CD4-positive, alpha-beta memory T cell (primary cell): Measurements from ENCODE around the gene KIRREL3. TPM values are rescaled to one million over a fixed set of nuclear protein-coding genes. Genes with fewer than 3 reads are reported as not detected.

Source experiments
- CTCF ChIA-PET: fragments of 350-600 bp; sonication (Branson Sonifier 250); formaldehyde crosslinking; loops from one replicate; lab custom pipeline; 2021; ENCODE audit warnings: inconsistent platforms; ENCODE audit not compliant: partially characterized antibody; lab: Charles Lee
- POLR2A ChIA-PET: fragments of 350-600 bp; sonication (Branson Sonifier 250); formaldehyde crosslinking; loops from one replicate; lab custom pipeline; 2021; ENCODE audit not compliant: partially characterized antibody; lab: Charles Lee
- DNase-seq, 5 donors: peaks; one replicate each; pipeline versions ENCODE4 v3.0.0 to v3.0.0-alpha.2; 2020 to 2022; ENCODE audit warnings: mixed read lengths in 1 of 5
- H3K27ac ChIP-seq: one replicate; pipeline ENCODE4 v1.7.0; 2013; ENCODE audit warnings: low read depth, low read length
- H3K27me3 ChIP-seq: 2 replicates; pipeline ENCODE4 v1.7.0; 2013; ENCODE audit warnings: mild to moderate bottlenecking, low read length, moderate library complexity; ENCODE audit not compliant: insufficient read depth
- H3K36me3 ChIP-seq: 2 replicates; pipeline ENCODE4 v1.7.0; 2013; ENCODE audit warnings: mild to moderate bottlenecking, low read length, moderate library complexity; ENCODE audit not compliant: insufficient read depth
- H3K4me1 ChIP-seq: 2 replicates; pipeline ENCODE4 v1.7.0; 2013; ENCODE audit warnings: mild to moderate bottlenecking, low read length, moderate library complexity; ENCODE audit not compliant: insufficient read depth
- H3K4me3 ChIP-seq, 2 donors: one replicate each; pipeline ENCODE4 v1.7.0; 2013; ENCODE audit warnings: low read length in 2 of 2, mild to moderate bottlenecking in 1 of 2
- H3K9me3 ChIP-seq, 2 donors: one replicate each; pipeline ENCODE4 v1.7.0; 2013; ENCODE audit warnings: low read length in 2 of 2, control low read depth in 1 of 2; ENCODE audit not compliant: control insufficient read depth in 1 of 2
- H3K27ac Mint-ChIP-seq, 7 donors: one replicate each; pipeline ENCODE4 v1.8.0; 2020 to 2021; ENCODE audit warnings: mixed read lengths in 7 of 7, mild to moderate bottlenecking in 6 of 7, inconsistent platforms in 3 of 7, moderate library complexity in 3 of 7
- H3K27me3 Mint-ChIP-seq, 2 donors: one replicate each; pipeline ENCODE4 v1.8.0; 2020 to 2021; ENCODE audit warnings: mixed read lengths in 2 of 2
- H3K36me3 Mint-ChIP-seq, 2 donors: one replicate each; pipeline ENCODE4 v1.8.0; 2020 to 2021; ENCODE audit warnings: mixed read lengths in 2 of 2, inconsistent platforms in 1 of 2, mild to moderate bottlenecking in 1 of 2
- H3K4me1 Mint-ChIP-seq, 4 donors: one replicate each; pipeline ENCODE4 v1.8.0; 2020 to 2021; ENCODE audit warnings: mixed read lengths in 4 of 4, mild to moderate bottlenecking in 1 of 4
- H3K4me3 Mint-ChIP-seq, 8 donors: one replicate each; pipeline ENCODE4 v1.8.0; 2020 to 2021; ENCODE audit warnings: mixed read lengths in 8 of 8, mild to moderate bottlenecking in 7 of 8, moderate library complexity in 6 of 8, inconsistent platforms in 3 of 8
- H3K9me3 Mint-ChIP-seq, 8 donors: one replicate each; pipeline ENCODE4 v1.8.0; 2020 to 2021; ENCODE audit warnings: mixed read lengths in 8 of 8, mild to moderate bottlenecking in 5 of 8, inconsistent platforms in 3 of 8, moderate library complexity in 1 of 8
- intact Hi-C: fragments of 100-400 bp; cut with micrococcal nuclease; formaldehyde crosslinking; loops from one replicate; pipeline ENCODE4 v1.15.1; 2023
- polyA plus RNA-seq, 2 donors: library from polyadenylated mRNA; unstranded; fragments of 300-500 nt; fragmentation: Illumina TruSeq; gene quantifications; one replicate each; pipeline ENCODE4 v1.2.3, GENCODE V29; 2021
- total RNA-seq, 2 experiments: library from RNA; stranded (reverse); gene quantifications; one replicate each; pipeline ENCODE4 v1.2.3, GENCODE V29; 2021

Gene KIRREL3
- total and polyA plus RNA-seq, 4 experiments from 2014 or later = not detected

DNA sequence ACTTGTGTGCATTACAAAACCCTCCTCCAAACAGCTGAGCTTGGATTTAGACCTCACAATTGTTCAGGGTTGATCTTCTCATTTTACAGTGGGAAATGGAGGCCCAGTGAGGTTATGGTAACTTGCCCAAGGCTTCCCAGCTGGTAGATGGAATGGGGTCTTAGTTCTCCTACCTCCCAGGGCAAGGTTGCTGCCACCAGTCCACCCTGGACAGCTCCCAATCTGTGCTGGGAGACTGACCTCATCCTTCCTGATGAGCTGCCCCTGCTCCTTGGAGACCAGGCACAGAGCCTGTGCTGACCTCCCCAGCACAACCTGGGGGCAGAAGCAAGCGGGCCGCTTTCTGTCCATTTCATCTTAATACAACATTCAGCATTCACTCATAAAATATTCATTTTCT lies 454.4 kb downstream of the KIRREL3 start:
- Mint-ChIP-seq H3K9me3 (no peaks in the 10 kb centered on the region), H3K36me3 (no peaks in the 10 kb centered on the region), H3K4me1 (peaks cover 0 to 2% (median 0%) of the 10 kb centered on the region in 4 donors), H3K27me3 (peaks cover 3 to 6% of the 10 kb centered on the region in 2 donors), H3K27ac (no peak overlapping the region), H3K4me3 (no peak overlapping the region)
- ChIA-PET CTCF (no interaction called here), POLR2A (no interaction called here)
- no peaks in the 10 kb centered on the region for H3K9me3 ChIP-seq
- no peaks in the 10 kb centered on the region for H3K27me3 ChIP-seq
- H3K4me3 ChIP-seq = no peak overlapping the region
- intact Hi-C loops = no loop called here
- no peaks in the 10 kb centered on the region for H3K4me1 ChIP-seq
- no peak overlapping the region for H3K27ac ChIP-seq
- H3K36me3 ChIP-seq = no peaks in the 10 kb centered on the region
- DNase-seq = no peak

DNA sequence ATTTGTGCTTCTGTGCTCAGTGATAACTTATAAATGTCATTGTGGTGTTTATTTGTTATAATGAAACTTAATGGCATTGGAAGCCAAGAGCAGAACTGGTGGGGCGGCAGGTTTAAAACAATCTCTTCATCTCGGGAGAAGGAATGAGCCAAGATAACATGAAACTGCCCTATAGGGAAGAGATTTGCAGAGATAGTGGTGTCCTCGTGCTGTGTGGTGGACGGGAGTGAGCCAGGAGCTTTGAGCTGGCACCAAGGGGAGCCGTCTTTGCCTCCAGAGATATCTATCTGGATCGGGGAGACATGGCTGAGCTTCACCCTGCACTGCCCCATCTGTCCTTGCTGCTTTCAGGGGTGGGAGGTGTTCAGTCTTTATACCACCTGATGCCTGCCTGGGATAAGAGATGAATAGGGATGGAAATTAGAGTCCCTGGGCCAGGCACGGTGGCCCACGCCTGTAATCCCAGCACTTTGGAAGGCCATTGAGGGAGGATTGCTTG lies 455.5 kb downstream of the KIRREL3 start:
- no peaks in the 10 kb centered on the region for H3K9me3 ChIP-seq
- no peak overlapping the region for H3K4me3 Mint-ChIP-seq
- no peak for DNase-seq
- no peaks in the 10 kb centered on the region for H3K36me3 ChIP-seq
- no peak overlapping the region for H3K4me3 ChIP-seq
- ChIA-PET POLR2A (no interaction called here), CTCF (no interaction called here)
- no peaks in the 10 kb centered on the region for H3K4me1 ChIP-seq
- H3K27me3 ChIP-seq = no peaks in the 10 kb centered on the region
- no peaks in the 10 kb centered on the region for H3K9me3 Mint-ChIP-seq
- no peaks in the 10 kb centered on the region for H3K36me3 Mint-ChIP-seq
- no peak overlapping the region for H3K27ac ChIP-seq
- intact Hi-C loops = no loop called here
- peaks cover 0 to 2% (median 0%) of the 10 kb centered on the region in 4 donors for H3K4me1 Mint-ChIP-seq
- peaks cover 3 to 6% of the 10 kb centered on the region in 2 donors for H3K27me3 Mint-ChIP-seq
- no peak overlapping the region for H3K27ac Mint-ChIP-seq

GRCh38 chr11:126544108-126545056 lies 456.2 kb downstream of the KIRREL3 start:
- Histone ChIP-seq H3K4me3 (no peak overlapping the region), H3K4me1 (no peaks in the 10 kb centered on the region), H3K27ac (no peak overlapping the region), H3K9me3 (no peaks in the 10 kb centered on the region), H3K36me3 (no peaks in the 10 kb centered on the region), H3K27me3 (no peaks in the 10 kb centered on the region)
- Mint-ChIP-seq H3K4me1 (peaks cover 0 to 2% (median 0%) of the 10 kb centered on the region in 4 donors), H3K4me3 (no peak overlapping the region), H3K27ac (no peak overlapping the region), H3K9me3 (no peaks in the 10 kb centered on the region), H3K27me3 (peaks cover 3 to 6% of the 10 kb centered on the region in 2 donors), H3K36me3 (no peaks in the 10 kb centered on the region)
- CTCF ChIA-PET = no interaction called here
- no peak for DNase-seq
- intact Hi-C loops = no loop called here
- POLR2A ChIA-PET = no interaction called here

DNA sequence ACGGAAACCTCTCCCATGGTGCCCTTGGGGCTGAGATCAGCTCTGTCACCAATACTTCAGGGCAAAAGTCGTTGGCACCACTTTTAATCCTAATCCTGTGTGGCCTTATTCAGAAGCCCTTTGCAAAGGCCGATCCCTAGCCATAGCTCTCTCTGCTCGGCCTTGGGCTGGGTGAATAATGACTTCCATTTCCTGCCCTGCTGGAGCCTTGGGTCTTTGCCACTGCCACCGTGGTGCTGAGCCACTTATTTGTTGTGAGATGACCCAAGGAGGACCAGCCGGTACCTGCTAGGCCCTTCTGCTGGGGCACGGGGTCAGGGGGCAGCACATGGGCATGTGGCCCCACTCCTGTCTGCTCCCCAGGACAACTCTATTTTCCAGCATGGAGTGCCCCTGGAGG lies 456.9 kb downstream of the KIRREL3 start:
- Histone ChIP-seq H3K36me3 (no peaks in the 10 kb centered on the region), H3K4me1 (no peaks in the 10 kb centered on the region), H3K9me3 (no peaks in the 10 kb centered on the region), H3K4me3 (no peak overlapping the region), H3K27me3 (no peaks in the 10 kb centered on the region), H3K27ac (no peak overlapping the region)
- intact Hi-C loops = no loop called here
- Mint-ChIP-seq H3K4me1 (peaks cover 0 to 2% (median 0%) of the 10 kb centered on the region in 4 donors), H3K9me3 (no peaks in the 10 kb centered on the region), H3K27ac (no peak overlapping the region), H3K27me3 (peaks cover 3 to 6% of the 10 kb centered on the region in 2 donors), H3K36me3 (no peaks in the 10 kb centered on the region), H3K4me3 (no peak overlapping the region)
- no peak for DNase-seq
- ChIA-PET POLR2A (no interaction called here), CTCF (no interaction called here)

DNA sequence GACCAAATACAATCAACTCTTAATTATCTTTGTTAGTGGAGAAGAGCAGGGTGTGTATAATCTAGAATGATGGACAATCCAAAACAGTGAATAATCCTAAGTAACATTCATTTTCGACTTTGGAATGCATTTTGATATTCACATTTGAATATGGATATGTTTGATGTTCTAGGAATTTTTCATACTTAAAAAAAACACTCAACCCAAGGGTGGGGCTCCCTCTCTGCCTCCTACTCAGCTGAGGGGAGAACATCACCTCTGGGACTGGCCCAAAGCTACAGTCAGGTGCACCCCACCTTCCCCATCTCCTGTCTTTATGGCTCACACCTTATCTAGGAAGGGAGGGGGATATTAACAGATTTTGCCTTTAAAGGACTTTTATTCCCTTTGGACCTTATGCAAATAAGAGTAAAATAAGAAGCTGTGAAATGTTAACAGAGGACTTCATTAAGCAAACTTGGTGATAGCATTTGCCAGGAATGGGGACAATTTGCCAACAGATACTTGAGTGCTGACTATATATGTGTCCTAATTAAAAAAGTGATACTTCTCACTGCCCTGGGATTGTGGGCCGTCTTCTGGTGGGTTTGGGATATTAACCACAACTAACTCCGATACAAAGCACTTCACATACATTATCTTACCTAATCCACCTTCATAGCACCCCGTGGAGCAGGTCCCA lies 458.1 kb downstream of the KIRREL3 start:
- H3K36me3 Mint-ChIP-seq = no peaks in the 10 kb centered on the region
- Histone ChIP-seq H3K27me3 (no peaks in the 10 kb centered on the region), H3K4me1 (no peaks in the 10 kb centered on the region), H3K4me3 (no peak overlapping the region), H3K36me3 (no peaks in the 10 kb centered on the region), H3K9me3 (no peaks in the 10 kb centered on the region), H3K27ac (no peak overlapping the region)
- intact Hi-C loops = no loop called here
- H3K27me3 Mint-ChIP-seq = peaks cover 3 to 9% of the 10 kb centered on the region in 2 donors
- no peak for DNase-seq
- ChIA-PET POLR2A (no interaction called here), CTCF (no interaction called here)
- no peaks in the 10 kb centered on the region for H3K9me3 Mint-ChIP-seq
- H3K27ac Mint-ChIP-seq = no peak overlapping the region
- peaks cover 0 to 2% (median 0%) of the 10 kb centered on the region in 4 donors for H3K4me1 Mint-ChIP-seq
- no peak overlapping the region for H3K4me3 Mint-ChIP-seq

- Histone ChIP-seq H3K27ac (no peak overlapping the region), H3K9me3 (no peaks in the 10 kb centered on the region), H3K36me3 (no peaks in the 10 kb centered on the region), H3K4me1 (no peaks in the 10 kb centered on the region), H3K27me3 (no peaks in the 10 kb centered on the region), H3K4me3 (no peak overlapping the region)
- DNase-seq = no peak
- ChIA-PET POLR2A (no interaction called here), CTCF (no interaction called here)
- H3K27me3 Mint-ChIP-seq = peaks cover 4 to 7% of the 10 kb centered on the region in 2 donors
- no peak overlapping the region for H3K4me3 Mint-ChIP-seq
- intact Hi-C loops = no loop called here
- no peak overlapping the region for H3K27ac Mint-ChIP-seq
- no peaks in the 10 kb centered on the region for H3K9me3 Mint-ChIP-seq
- no peaks in the 10 kb centered on the region for H3K4me1 Mint-ChIP-seq
- H3K36me3 Mint-ChIP-seq = no peaks in the 10 kb centered on the region
Observed at GRCh38 chr11:126538071-126538470, 462.5 kb downstream of the KIRREL3 start.

DNA sequence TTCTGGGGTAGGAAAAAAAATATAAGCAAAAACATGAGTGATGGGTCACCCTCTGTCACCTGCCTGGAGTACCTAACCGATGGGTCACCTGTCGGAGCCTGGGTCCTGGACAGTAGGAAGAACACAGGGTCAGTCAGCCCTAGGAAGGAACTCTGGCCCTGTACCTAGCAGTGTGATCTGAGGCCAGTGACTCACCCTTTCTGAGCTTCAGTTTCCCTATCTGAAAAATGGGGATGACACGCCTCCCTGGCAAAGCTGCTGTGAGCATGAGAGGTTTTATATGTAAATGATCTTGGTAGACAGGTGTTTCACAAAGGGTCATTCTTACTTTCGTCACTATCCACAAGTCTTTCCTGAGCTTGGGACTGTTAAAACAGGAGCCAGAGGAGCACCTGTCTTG lies 463.1 kb downstream of the KIRREL3 start:
- no peak overlapping the region for H3K4me3 ChIP-seq
- no peak overlapping the region for H3K27ac Mint-ChIP-seq
- no peaks in the 10 kb centered on the region for H3K9me3 ChIP-seq
- intact Hi-C loops = no loop called here
- no peaks in the 10 kb centered on the region for H3K36me3 Mint-ChIP-seq
- no peak overlapping the region for H3K27ac ChIP-seq
- ChIA-PET CTCF (no interaction called here), POLR2A (no interaction called here)
- no peaks in the 10 kb centered on the region for H3K4me1 ChIP-seq
- no peaks in the 10 kb centered on the region for H3K9me3 Mint-ChIP-seq
- peaks cover 4% of the 10 kb centered on the region in 2 donors for H3K27me3 Mint-ChIP-seq
- H3K4me1 Mint-ChIP-seq = no peaks in the 10 kb centered on the region
- no peaks in the 10 kb centered on the region for H3K27me3 ChIP-seq
- no peak for DNase-seq
- no peaks in the 10 kb centered on the region for H3K36me3 ChIP-seq
- H3K4me3 Mint-ChIP-seq = no peak overlapping the region
